SK-N-SH (cell line): Measurements from ENCODE around the gene RNF169.

Experiments
- SIN3A ChIP-seq: IDR thresholded peaks from 2 replicates; pipeline ENCODE4 v1.6.1; 2012; ENCODE audit warnings: low read depth, mild to moderate bottlenecking, low read length, moderate library complexity, borderline replicate concordance
- TAF1 ChIP-seq: IDR thresholded peaks from 2 replicates; pipeline ENCODE4 v1.6.1; 2012; ENCODE audit warnings: low read depth, mild to moderate bottlenecking, low read length, moderate library complexity, borderline replicate concordance
- TF ChIP-seq, protein P1 (sequence below): fragments of 200-600 bp; sonication (generic); IDR thresholded peaks from 2 replicates; pipeline ENCODE4 v1.6.1; 2017; ENCODE audit warnings: antibody characterized with exemption, mild to moderate bottlenecking, moderate library complexity
- TF ChIP-seq, protein P2 (sequence below): fragments of 150-350 bp; IDR thresholded peaks from 2 replicates; pipeline ENCODE4 v1.6.1; 2017; ENCODE audit warnings: antibody characterized with exemption, low read length, low read depth, borderline replicate concordance

- TF ChIP-seq, protein P1, sequence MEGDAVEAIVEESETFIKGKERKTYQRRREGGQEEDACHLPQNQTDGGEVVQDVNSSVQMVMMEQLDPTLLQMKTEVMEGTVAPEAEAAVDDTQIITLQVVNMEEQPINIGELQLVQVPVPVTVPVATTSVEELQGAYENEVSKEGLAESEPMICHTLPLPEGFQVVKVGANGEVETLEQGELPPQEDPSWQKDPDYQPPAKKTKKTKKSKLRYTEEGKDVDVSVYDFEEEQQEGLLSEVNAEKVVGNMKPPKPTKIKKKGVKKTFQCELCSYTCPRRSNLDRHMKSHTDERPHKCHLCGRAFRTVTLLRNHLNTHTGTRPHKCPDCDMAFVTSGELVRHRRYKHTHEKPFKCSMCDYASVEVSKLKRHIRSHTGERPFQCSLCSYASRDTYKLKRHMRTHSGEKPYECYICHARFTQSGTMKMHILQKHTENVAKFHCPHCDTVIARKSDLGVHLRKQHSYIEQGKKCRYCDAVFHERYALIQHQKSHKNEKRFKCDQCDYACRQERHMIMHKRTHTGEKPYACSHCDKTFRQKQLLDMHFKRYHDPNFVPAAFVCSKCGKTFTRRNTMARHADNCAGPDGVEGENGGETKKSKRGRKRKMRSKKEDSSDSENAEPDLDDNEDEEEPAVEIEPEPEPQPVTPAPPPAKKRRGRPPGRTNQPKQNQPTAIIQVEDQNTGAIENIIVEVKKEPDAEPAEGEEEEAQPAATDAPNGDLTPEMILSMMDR = no peak
- TF ChIP-seq TAF1 = no peak
- TF ChIP-seq, protein P2, sequence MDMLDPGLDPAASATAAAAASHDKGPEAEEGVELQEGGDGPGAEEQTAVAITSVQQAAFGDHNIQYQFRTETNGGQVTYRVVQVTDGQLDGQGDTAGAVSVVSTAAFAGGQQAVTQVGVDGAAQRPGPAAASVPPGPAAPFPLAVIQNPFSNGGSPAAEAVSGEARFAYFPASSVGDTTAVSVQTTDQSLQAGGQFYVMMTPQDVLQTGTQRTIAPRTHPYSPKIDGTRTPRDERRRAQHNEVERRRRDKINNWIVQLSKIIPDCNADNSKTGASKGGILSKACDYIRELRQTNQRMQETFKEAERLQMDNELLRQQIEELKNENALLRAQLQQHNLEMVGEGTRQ = no peak
- TF ChIP-seq SIN3A = no peak
These were observed 78.3 kb downstream of the RNF169 start for GRCh38 chr11:74826901-74827300.
